Measurements from ENCODE around the gene NEURL4.
A peak's percentile ranks its signal among the peaks of the same experiment; 100 is the strongest.
"Not testable (repeated sequence)": the region's sequence is repeated elsewhere in the genome, so short reads cannot be mapped to it uniquely, and the experiment has no call there.

The NEURL4 gene

GRCh38 chr17:7328840-7329373 lies at the start of gene NEURL4:
Gene NEURL4 (minus strand): TSS chr17:7329335. CDS start chr17:7329312, 23 bp downstream.
- no peak for DNase-seq (ENCODE audit: low spot score)
- peak; percentile 94 for FAIRE-seq

GRCh38 chr17:7374353-7374752 lies 45.2 kb upstream of the NEURL4 start:
- DNase-seq (ENCODE audit: low spot score) (no peak), FAIRE-seq (no peak)

- FAIRE-seq (no peak), DNase-seq (ENCODE audit: low spot score) (no peak)
These were observed 41.7 kb upstream of the NEURL4 start for GRCh38 chr17:7370853-7371252.

- FAIRE-seq (no peak), DNase-seq (ENCODE audit: low spot score) (no peak)
These were observed 40.7 kb upstream of the NEURL4 start for GRCh38 chr17:7369825-7370224.

- DNase-seq (ENCODE audit: low spot score); FAIRE-seq: not testable (repeated sequence)
These were observed 39.5 kb upstream of the NEURL4 start for GRCh38 chr17:7368599-7368994.

- FAIRE-seq, result no peak
These were observed 38.9 kb upstream of the NEURL4 start for GRCh38 chr17:7367918-7368598.

GRCh38 chr17:7367083-7367482 lies 37.9 kb upstream of the NEURL4 start:
- no peak for DNase-seq (ENCODE audit: low spot score)
- FAIRE-seq, result no peak

More at GRCh38 chr17:7367918-7368598, 38.9 kb upstream of the NEURL4 start:
- no peak for DNase-seq (ENCODE audit: low spot score)

- FAIRE-seq; DNase-seq (ENCODE audit: low spot score): not testable (repeated sequence)
These were observed 36.8 kb upstream of the NEURL4 start for GRCh38 chr17:7365963-7366362.

- FAIRE-seq (no peak), DNase-seq (ENCODE audit: low spot score) (no peak)
These were observed 34.2 kb upstream of the NEURL4 start for GRCh38 chr17:7363311-7363710.

- DNase-seq (ENCODE audit: low spot score), result no peak
- FAIRE-seq, result no peak
These were observed 32.8 kb upstream of the NEURL4 start for GRCh38 chr17:7361906-7362305.

- FAIRE-seq, result no peak
- no peak for DNase-seq (ENCODE audit: low spot score)
These were observed 28.2 kb upstream of the NEURL4 start for GRCh38 chr17:7357381-7357780.

GRCh38 chr17:7356756-7357155 lies 27.6 kb upstream of the NEURL4 start:
- DNase-seq (ENCODE audit: low spot score) (no peak), FAIRE-seq (no peak)

- peak; percentile 67 for DNase-seq (ENCODE audit: low spot score)
- FAIRE-seq, result peak; percentile 81
These were observed 27.0 kb upstream of the NEURL4 start for GRCh38 chr17:7356072-7356549.

GRCh38 chr17:7355573-7355972 lies 26.4 kb upstream of the NEURL4 start:
- DNase-seq (ENCODE audit: low spot score), result no peak
- no peak for FAIRE-seq

- DNase-seq (ENCODE audit: low spot score) (no peak), FAIRE-seq (no peak)
These were observed 25.9 kb upstream of the NEURL4 start, which contains the start of gene TMEM95 for GRCh38 chr17:7355053-7355452. Gene TMEM95 (plus strand): TSS chr17:7355156. CDS start chr17:7355205, 49 bp downstream.

GRCh38 chr17:7354262-7354843 lies 25.2 kb upstream of the NEURL4 start:
- DNase-seq (ENCODE audit: low spot score) (no peak), FAIRE-seq (no peak)

- FAIRE-seq, result no peak
- DNase-seq (ENCODE audit: low spot score), result no peak
These were observed 23.9 kb upstream of the NEURL4 start for GRCh38 chr17:7352910-7353635.

GRCh38 chr17:7352503-7352889 lies 23.4 kb upstream of the NEURL4 start:
- DNase-seq (ENCODE audit: low spot score) (no peak), FAIRE-seq (no peak)

GRCh38 chr17:7351665-7352502 lies 22.7 kb upstream of the NEURL4 start, which contains the start of gene KCTD11:
Gene KCTD11 (plus strand): TSS chr17:7352162.
- no peak for FAIRE-seq
- peak; percentile 89 for DNase-seq (ENCODE audit: low spot score)

GRCh38 chr17:7348478-7349242 lies 19.5 kb upstream of the NEURL4 start:
- no peak for DNase-seq (ENCODE audit: low spot score)
- no peak for FAIRE-seq
